ENCODE measurements around the gene CSTPP1. TPM values are rescaled to one million over a fixed set of nuclear protein-coding genes. Genes with fewer than 3 reads are reported as not detected.

CSTPP1 gene
- total and polyA plus RNA-seq, 2 of the 4 experiments (the other 2 are of a cell fraction): 22.0 to 35.7 TPM

- Histone ChIP-seq H3K18ac (ENCODE audit: low read depth, low read length) (no peak overlapping the region), H3K36me3 (ENCODE audit: control insufficient read depth, insufficient read depth, low read length) (no peaks in the 10 kb centered on the region), H3K4ac (ENCODE audit: low read depth, low read length) (0 out of 2 replicates have a peak overlapping the region, but pooled peaks have one; percentile 10), H3K9ac (ENCODE audit: low read depth, low read length) (no peak overlapping the region), H4K91ac (ENCODE audit: insufficient read depth, low read depth, low read length) (no peak overlapping the region), H4K5ac (ENCODE audit: low read depth, low read length) (no peak overlapping the region), H3K27me3 (ENCODE audit: control insufficient read depth, insufficient read depth, low read length) (no peaks in the 10 kb centered on the region), H3K9me3 (ENCODE audit: control insufficient read depth, insufficient read depth, low read length) (no peaks in the 10 kb centered on the region), H2AFZ (replicated peaks; ENCODE audit: low read length, poor library complexity) (no peak overlapping the region), H3K27ac (ENCODE audit: insufficient read depth, low read length) (no peak overlapping the region), H3K56ac (ENCODE audit: extremely low read depth, insufficient read depth, low read length) (no peak overlapping the region), H2BK20ac (ENCODE audit: low read depth, low read length) (0 out of 2 replicates have a peak overlapping the region, but pooled peaks have one; percentile 1), H4K20me1 (ENCODE audit: insufficient read depth, low read length) (no peaks in the 10 kb centered on the region), H2BK120ac (ENCODE audit: low read depth, low read length) (no peak overlapping the region), H3K4me1 (ENCODE audit: control insufficient read depth, insufficient read depth, low read length) (peaks cover 9% of the 10 kb centered on the region), H3K9me1 (ENCODE audit: insufficient read depth, low read length) (peaks cover 9% of the 10 kb centered on the region), H4K8ac (ENCODE audit: low read depth in 2 of 2, low read length in 2 of 2) (no peak overlapping the region), H3K23ac (ENCODE audit: low read depth, low read length) (no peak overlapping the region), H3K14ac (replicated peaks; ENCODE audit: low read depth, low read length) (no peak overlapping the region), H2AK9ac (replicated peaks; ENCODE audit: low read depth, low read length, poor library complexity) (no peak overlapping the region), H3K4me2 (ENCODE audit: low read depth, low read length) (no peak overlapping the region), H3K79me1 (ENCODE audit: low read depth in 1 of 2, low read length in 2 of 2) (peaks cover 0 to 15% of the 10 kb centered on the region in 2 experiments; a peak in 3 of 4 replicates), H3K4me3 (ENCODE audit: insufficient read depth, low read depth, low read length) (no peak overlapping the region), H2BK5ac (ENCODE audit: low read depth, low read length, poor library complexity, severe bottlenecking) (no peak overlapping the region), H2BK15ac (ENCODE audit: low read depth, low read length) (no peak overlapping the region), H2AK5ac (ENCODE audit: low read depth, low read length) (0 out of 2 replicates have a peak overlapping the region, but pooled peaks have one; percentile 1)
- WGBS, 2 experiments (ENCODE audit: extremely low coverage in 2 of 2, insufficient read length in 1 of 2): 60% methylated on average over 1 of the region's 3 CpGs; no CpG with 5 or more reads in 1 of the 2 experiments
- POLR2A ChIA-PET (ENCODE audit: unreplicated experiment): no interaction called here
- ATAC-seq (ENCODE audit: low read depth) (no peak), DNase-seq (no peak)
- in situ Hi-C loops (cut with MboI; ENCODE audit: low sequenced_read_pairs) (loop anchor here (10.0 kb wide), 1 partner anchor 241 kb away; no protein-coding TSS in a partner anchor), intact Hi-C loops (cut with micrococcal nuclease) (no loop called here), dilution Hi-C loops (cut with HindIII; ENCODE audit: low sequenced_read_pairs, unreplicated experiment) (no loop called here)
- TF ChIP-seq NFE2L2 (IDR thresholded peaks at IDR 0.05; ENCODE audit: low read depth, low read length): no peak
- no peak for TF ChIP-seq BHLHE40 (IDR thresholded peaks at IDR 0.05; ENCODE audit: low read depth, low read length)
- TF ChIP-seq RAD21 (IDR thresholded peaks at IDR 0.05; ENCODE audit: low read length): no peak
- TF ChIP-seq ELK1 (IDR thresholded peaks at IDR 0.05; ENCODE audit: borderline replicate concordance, low read depth, low read length): no peak
- no peak for TF ChIP-seq MXI1 (IDR thresholded peaks at IDR 0.05; ENCODE audit: borderline replicate concordance, low read depth, low read length)
- no peak for TF ChIP-seq POLR2A (IDR thresholded peaks at IDR 0.05; ENCODE audit: low read depth, low read length)
- TF ChIP-seq RFX5 (IDR thresholded peaks at IDR 0.05; ENCODE audit: low read depth, low read length): no peak
- TF ChIP-seq CEBPB (IDR thresholded peaks at IDR 0.05; ENCODE audit: low read depth, low read length): no peak
- no TSS peak for BruUV-seq (replicated peaks)
- CTCF ChIA-PET: interaction anchor here (0.6 to 1.8 kb wide), 2 partner anchors 240 to 394 kb away, joined by 3 to 13 read pairs; no protein-coding TSS in a partner anchor
These were observed 23.1 kb upstream of the CSTPP1 start for GRCh38 chr11:46913484-46913883.
